GM23338 (cell line): ENCODE data around the gene PPP2R5B.

Experiments
- EZH2 ChIP-seq: fragments of 200-600 bp; sonication (generic); IDR thresholded peaks from one replicate; pipeline ENCODE4 v1.8.0; 2017; ENCODE audit warnings: antibody characterized with exemption, mild to moderate bottlenecking, low read depth; ENCODE audit not compliant: unreplicated experiment
- POLR2AphosphoS5 ChIP-seq: IDR thresholded peaks from 2 replicates; pipeline ENCODE4 v1.6.1; 2016; ENCODE audit warnings: antibody characterized with exemption, low read depth
- TF ChIP-seq, protein P1 (sequence below), 2 experiments: fragments of 200-600 bp in 1 of 2; sonication (generic) in 1 of 2; conservative IDR thresholded peaks; 2 replicates each; pipeline versions ENCODE4 v1.5.1 to v1.6.1; 2016 to 2017; ENCODE audit warnings: antibody characterized with exemption in 2 of 2, low read depth in 2 of 2, mild to moderate bottlenecking in 2 of 2, moderate library complexity in 1 of 2

DNA sequence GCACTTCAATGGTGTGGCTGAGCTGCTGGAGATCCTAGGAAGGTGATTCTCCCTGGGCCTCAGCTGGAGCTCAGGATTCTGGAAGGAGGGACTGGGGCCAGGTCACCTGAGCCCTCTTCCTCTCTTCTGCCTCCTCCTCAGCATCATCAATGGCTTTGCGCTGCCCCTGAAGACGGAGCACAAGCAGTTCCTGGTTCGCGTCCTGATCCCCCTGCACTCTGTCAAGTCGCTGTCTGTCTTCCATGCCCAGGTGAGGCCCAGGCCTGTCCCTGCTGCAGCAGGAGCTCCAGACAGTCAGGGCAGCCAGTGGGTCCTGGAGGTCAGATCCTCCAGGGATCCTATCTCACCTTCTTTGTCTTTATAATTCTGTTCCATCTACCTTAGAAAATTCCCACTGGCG lies 5.9 kb downstream of the PPP2R5B start:
- TF ChIP-seq, protein P1, sequence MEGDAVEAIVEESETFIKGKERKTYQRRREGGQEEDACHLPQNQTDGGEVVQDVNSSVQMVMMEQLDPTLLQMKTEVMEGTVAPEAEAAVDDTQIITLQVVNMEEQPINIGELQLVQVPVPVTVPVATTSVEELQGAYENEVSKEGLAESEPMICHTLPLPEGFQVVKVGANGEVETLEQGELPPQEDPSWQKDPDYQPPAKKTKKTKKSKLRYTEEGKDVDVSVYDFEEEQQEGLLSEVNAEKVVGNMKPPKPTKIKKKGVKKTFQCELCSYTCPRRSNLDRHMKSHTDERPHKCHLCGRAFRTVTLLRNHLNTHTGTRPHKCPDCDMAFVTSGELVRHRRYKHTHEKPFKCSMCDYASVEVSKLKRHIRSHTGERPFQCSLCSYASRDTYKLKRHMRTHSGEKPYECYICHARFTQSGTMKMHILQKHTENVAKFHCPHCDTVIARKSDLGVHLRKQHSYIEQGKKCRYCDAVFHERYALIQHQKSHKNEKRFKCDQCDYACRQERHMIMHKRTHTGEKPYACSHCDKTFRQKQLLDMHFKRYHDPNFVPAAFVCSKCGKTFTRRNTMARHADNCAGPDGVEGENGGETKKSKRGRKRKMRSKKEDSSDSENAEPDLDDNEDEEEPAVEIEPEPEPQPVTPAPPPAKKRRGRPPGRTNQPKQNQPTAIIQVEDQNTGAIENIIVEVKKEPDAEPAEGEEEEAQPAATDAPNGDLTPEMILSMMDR (conservative IDR thresholded peaks at IDR 0.05; ENCODE audit: low read depth in 2 of 2): no peak
- TF ChIP-seq POLR2AphosphoS5: no peak
- TF ChIP-seq EZH2: no peak
